HG03280 (cell line): Measurements from ENCODE around the gene PLEKHA1.

ENCODE experiments used
- ATAC-seq: cut with Tn5 transposase; IDR thresholded peaks from one replicate; pipeline ENCODE4 v1.9.1; 2021; ENCODE audit warnings: mild to moderate bottlenecking, moderate library complexity; ENCODE audit not compliant: unreplicated experiment

The PLEKHA1 gene

DNA sequence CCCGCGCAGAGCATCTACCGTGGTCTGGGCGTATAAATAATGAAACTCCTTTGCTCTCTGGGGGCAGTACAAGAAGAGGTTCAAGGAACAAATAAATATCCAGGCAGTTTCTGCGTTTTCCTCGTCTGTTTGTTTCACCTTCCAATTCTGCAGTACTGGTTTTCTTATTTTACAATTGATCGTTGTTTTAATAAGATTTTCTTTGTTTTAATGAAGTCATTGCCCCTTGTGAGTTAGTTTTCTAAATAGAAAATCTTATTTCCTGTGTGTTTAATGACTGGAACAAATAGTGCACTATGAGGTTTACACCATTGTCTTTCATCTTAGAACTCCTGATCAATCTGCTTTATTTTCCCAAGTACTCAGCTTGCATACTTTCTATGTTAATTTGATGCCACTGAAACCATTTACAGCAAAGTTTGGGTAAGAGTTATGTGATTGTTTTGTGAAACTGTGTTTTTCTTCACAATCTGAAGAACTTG is 1.2 kb downstream of the PLEKHA1 start:
- no peak for ATAC-seq

DNA sequence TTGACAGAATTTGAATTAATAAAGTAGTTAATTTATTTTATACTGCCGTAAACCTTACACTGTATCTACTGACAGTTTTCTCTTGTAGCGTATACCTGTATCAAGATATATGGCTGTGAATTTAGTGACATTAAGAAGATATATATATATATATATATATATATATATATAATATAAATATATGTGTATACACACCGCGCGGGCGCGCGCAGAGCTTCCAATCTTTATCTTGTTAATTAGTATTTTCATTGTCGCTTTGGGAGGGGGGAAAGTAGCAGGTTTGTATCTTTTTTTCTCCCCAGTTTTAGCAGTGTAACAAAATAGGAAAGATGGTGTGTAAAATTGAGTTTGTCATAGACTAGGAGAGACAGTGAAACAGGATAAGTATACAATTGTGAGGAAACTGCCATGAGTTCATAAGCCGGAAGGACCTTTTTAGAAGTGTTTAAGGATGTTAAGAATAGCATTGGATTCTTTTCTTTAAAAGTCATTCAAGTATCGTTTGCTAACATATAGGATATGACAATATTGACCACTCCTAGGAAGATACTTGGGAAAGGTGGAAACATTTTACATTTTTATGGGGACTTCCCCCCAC is 2.0 kb downstream of the PLEKHA1 start:
- no peak for ATAC-seq

- ATAC-seq = no peak
Measured at GRCh38 chr10:122379041-122379440, 4.5 kb downstream of the PLEKHA1 start.

GRCh38 chr10:122379537-122379936 is 5.0 kb downstream of the PLEKHA1 start:
- no peak for ATAC-seq

- ATAC-seq = no peak
Measured at GRCh38 chr10:122380703-122381102, 6.2 kb downstream of the PLEKHA1 start.

- no peak for ATAC-seq
Measured at GRCh38 chr10:122381680-122382079, 7.2 kb downstream of the PLEKHA1 start.

GRCh38 chr10:122386514-122386913 is 12.0 kb downstream of the PLEKHA1 start:
- no peak for ATAC-seq

- ATAC-seq = no peak
Measured at GRCh38 chr10:122387572-122387971, 13.1 kb downstream of the PLEKHA1 start.

DNA sequence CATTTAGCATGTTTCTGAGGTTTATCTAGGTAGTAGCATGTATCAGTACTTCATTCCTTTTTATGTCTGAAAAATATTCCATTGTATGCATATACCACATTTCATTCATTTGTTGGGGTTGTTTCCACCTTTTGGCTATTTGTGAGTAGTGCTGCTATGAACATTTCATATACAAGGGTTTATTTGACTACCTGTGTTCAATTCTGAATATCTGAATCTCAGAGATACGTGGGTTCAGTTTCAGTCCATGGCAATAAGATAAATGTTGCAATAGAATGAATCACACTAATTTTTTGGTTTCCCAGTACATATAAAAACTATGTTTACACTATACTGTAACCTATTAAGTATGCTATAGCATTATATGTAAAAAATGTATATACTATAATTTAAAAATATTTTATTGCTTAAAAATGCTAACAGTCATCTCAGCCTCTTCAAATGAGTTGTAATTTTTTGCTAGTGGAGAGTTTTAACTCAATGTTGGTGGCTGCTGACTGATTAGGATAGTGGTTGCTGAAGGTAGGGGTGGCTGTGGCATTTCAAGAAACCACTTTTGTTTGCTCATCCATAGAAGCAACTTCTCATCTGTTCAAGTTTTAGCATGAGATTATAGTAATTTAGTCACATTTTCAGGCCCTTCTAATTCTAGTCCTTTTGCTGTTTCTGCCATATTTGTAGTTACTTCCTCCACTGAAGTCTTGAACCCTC is 13.9 kb downstream of the PLEKHA1 start:
- ATAC-seq = no peak

GRCh38 chr10:122390271-122390670 is 15.8 kb downstream of the PLEKHA1 start:
- ATAC-seq = no peak

DNA sequence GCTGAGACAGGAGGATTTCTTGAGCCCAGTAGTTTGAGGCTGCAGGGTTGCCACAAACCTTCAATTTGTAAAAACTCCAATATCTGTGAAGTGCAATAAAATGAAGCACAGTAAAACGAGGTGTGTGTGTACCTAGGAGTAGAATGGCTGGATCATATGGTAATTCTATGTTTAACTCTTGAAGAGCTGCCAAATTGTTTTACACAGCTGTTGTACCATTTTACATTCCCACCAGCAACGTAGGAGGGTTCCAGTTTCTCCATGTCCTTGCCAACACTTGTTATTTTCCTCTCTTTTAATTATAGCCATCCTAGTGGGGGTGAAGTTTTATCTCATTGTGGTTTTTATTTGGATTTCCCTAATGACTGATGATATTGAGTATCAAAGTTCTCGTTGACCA is 16.2 kb downstream of the PLEKHA1 start:
- no peak for ATAC-seq

- no peak for ATAC-seq
Measured at GRCh38 chr10:122391875-122392274, 17.4 kb downstream of the PLEKHA1 start.

GRCh38 chr10:122392835-122393234 is 18.3 kb downstream of the PLEKHA1 start:
- ATAC-seq = no peak

- ATAC-seq = no peak
Measured at GRCh38 chr10:122393288-122393687, 18.8 kb downstream of the PLEKHA1 start.

DNA sequence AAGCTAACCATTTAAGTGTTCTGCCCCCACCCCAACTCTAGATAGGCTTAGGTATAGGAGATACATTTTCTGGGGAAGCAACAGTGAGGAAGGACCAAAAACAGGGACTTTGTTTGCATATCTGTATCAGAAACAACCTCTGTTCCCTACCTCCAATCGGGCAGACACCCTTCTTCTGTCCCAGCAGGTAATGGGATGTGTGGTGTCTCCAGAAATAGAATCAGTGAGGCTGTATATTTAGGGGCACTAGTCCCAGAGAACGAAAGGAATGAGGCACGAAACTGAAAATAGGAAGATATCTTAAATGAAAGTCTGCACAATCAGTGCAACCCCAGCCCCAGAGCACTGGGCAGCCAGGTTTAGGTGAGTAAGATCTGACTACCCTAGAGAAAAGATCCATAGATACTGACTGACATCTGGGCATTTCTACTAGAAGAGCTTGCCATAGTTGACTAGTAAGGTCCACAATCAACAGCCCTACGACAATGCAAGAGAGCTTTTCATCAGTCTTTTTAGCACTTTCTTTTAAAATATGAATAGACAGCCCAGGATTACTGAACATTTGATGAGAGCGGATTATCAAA is 28.1 kb downstream of the PLEKHA1 start:
- ATAC-seq = no peak

DNA sequence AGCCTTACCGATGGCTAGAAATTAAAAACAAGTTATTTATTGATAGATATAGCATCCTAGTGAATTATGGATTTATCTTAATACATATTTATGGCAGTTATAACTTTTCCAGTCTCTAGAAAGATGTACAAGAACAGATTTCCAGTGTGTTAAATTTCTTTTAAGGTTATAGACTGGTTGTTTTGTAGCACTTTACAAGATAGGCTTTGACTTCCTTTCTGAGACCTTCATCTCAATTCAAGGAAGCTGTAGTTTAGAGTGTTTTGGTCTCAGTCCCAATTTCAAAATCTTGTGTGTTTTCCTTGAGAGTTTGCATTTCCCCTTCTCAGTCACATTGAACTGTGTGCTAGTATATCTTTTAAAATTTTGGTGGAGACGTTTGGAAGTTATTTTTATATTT is 30.1 kb downstream of the PLEKHA1 start:
- no peak for ATAC-seq

DNA sequence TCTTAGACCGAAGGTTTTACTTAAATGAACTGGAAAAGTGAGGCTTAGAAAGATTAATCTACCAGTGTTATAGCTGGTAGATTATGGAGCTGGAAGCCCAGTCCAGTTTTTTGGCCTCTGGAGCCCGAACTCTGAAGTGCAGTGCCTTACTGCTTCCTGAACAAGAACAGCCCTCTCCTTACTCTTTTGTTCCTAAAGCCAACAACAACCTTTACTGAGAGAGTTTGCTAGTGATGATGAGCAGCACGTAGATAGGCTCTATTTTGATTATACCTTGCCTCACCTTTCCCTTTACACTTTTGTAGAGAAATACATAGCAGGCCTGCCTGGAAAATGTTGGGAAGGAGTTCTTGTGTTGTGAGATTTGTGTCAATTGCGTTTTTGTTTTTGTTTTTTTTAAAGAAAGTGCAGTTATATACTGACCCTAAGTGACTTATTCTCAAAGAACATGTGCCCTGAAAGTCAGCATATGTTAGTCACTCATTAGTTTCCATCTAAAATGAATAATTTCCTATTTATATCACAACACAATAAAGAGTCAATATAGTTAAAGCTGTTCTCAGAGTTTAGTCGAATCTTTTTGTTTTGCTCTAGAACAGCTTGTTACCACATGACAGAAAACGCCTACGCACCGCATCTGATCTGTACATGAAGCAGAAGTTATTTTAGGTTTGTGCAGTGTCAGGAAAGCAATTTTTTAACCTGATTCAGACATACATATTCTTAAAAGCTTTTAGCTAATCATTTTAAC is 33.0 kb downstream of the PLEKHA1 start:
- ATAC-seq = no peak

GRCh38 chr10:122413327-122413726 is 38.8 kb downstream of the PLEKHA1 start:
- no peak for ATAC-seq

GRCh38 chr10:122417667-122418066 is 43.2 kb downstream of the PLEKHA1 start:
- no peak for ATAC-seq

DNA sequence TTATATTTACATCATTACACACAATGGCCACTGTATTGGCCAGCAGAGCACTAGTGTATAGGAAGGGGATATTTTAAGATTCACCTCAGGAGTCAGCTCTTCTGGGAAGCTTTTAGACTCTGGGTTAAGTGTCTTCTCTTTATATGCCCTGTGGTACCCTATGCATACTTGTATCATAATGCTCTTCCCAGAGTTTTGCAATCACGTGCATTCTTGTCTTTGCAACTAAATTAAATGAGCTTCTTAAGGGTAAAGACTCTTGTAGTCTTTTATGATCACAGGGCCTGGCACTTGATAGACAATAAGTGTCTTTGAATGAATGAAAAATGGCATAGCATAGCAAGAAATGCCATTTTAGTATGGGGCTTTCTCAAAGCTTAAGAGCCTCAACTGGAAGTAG is 44.5 kb downstream of the PLEKHA1 start:
- no peak for ATAC-seq

GRCh38 chr10:122419876-122420623 is 45.5 kb downstream of the PLEKHA1 start:
- ATAC-seq = no peak
